Measurements from ENCODE around the gene PAPOLB. TPM values are rescaled to one million over a fixed set of nuclear protein-coding genes. Genes with fewer than 3 reads are reported as not detected.
A peak's percentile ranks its signal among the peaks of the same experiment; 100 is the strongest.

The PAPOLB gene
- total RNA-seq, 1 experiment from 2014 or later, result 0.31 TPM

DNA sequence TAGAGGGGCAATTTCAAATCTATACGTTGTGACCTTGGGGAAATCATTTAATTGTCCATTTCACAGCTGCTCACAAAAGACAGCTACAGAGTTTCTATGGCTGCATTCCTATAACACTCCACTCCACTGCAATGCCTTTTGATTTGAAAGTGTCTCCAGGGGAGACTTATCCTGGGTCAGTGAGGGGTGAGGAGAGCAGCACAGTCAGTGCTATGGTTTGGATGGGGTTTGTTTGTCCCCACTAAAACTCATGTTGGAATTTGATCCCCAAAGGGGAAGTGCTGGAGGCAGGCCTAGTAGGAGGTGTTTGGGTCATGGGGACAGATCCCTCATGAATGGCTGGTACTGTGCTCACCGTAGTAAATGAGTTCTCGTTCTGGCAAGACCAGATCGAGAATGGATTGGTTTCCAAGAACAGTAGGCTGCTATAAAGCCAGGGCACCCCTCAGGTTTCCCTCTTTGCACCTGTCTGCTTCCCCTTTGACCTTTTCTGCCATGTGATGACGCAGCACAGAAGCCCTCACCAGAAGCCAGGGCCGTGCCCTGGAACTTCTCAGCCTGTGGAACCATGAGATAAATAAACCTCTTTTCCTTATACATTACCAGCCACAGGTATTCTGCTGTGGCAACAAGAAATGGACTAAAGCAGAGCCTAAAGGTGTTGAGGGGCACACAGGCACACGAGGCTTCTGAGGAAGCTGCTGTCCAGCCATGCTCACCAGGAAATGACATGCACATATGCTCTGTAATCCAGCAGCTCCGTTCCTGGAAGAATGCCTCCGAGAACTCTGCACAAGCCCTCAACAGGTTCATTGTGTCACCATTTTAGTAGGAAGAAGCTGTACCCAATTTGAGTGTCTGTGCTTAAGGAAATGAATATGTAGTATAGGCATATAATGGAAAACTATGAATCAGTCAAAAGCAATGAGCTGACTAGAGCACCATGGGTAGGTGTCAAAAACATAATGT lies 5.0 kb upstream of the PAPOLB start:
- POLR2A ChIA-PET, result no interaction called here
- TF ChIP-seq RELA (CRISPR knock-in tag; IDR thresholded peaks at IDR 0.05; ENCODE audit: borderline replicate concordance), result no peak
- TF ChIP-seq ELF4 (CRISPR knock-in tag; IDR thresholded peaks at IDR 0.05; ENCODE audit: low read depth), result no peak
- no peak for TF ChIP-seq ATF1 (CRISPR knock-in tag; IDR thresholded peaks at IDR 0.05)
- TF ChIP-seq RORB (CRISPR knock-in tag; IDR thresholded peaks at IDR 0.05), result no peak
- TF ChIP-seq, protein P1, sequence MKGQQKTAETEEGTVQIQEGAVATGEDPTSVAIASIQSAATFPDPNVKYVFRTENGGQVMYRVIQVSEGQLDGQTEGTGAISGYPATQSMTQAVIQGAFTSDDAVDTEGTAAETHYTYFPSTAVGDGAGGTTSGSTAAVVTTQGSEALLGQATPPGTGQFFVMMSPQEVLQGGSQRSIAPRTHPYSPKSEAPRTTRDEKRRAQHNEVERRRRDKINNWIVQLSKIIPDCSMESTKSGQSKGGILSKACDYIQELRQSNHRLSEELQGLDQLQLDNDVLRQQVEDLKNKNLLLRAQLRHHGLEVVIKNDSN (CRISPR knock-in tag; IDR thresholded peaks at IDR 0.05), result no peak
- TF ChIP-seq IRF2 (CRISPR knock-in tag; IDR thresholded peaks at IDR 0.05; ENCODE audit: borderline replicate concordance, low read depth), result no peak
- TF ChIP-seq, protein P2, sequence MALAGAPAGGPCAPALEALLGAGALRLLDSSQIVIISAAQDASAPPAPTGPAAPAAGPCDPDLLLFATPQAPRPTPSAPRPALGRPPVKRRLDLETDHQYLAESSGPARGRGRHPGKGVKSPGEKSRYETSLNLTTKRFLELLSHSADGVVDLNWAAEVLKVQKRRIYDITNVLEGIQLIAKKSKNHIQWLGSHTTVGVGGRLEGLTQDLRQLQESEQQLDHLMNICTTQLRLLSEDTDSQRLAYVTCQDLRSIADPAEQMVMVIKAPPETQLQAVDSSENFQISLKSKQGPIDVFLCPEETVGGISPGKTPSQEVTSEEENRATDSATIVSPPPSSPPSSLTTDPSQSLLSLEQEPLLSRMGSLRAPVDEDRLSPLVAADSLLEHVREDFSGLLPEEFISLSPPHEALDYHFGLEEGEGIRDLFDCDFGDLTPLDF (CRISPR knock-in tag; IDR thresholded peaks at IDR 0.05), result no peak
- no peak for TF ChIP-seq ZBTB21 (CRISPR knock-in tag; IDR thresholded peaks at IDR 0.05; ENCODE audit: borderline replicate concordance)
- no peak for TF ChIP-seq CBFB (CRISPR knock-in tag; IDR thresholded peaks at IDR 0.05; ENCODE audit: low read depth)
- TF ChIP-seq, protein P3, sequence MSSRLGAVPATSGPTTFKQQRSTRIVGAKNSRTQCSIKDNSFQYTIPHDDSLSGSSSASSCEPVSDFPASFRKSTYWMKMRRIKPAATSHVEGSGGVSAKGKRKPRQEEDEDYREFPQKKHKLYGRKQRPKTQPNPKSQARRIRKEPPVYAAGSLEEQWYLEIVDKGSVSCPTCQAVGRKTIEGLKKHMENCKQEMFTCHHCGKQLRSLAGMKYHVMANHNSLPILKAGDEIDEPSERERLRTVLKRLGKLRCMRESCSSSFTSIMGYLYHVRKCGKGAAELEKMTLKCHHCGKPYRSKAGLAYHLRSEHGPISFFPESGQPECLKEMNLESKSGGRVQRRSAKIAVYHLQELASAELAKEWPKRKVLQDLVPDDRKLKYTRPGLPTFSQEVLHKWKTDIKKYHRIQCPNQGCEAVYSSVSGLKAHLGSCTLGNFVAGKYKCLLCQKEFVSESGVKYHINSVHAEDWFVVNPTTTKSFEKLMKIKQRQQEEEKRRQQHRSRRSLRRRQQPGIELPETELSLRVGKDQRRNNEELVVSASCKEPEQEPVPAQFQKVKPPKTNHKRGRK (CRISPR knock-in tag; IDR thresholded peaks at IDR 0.05; ENCODE audit: borderline replicate concordance), result no peak
- peaks cover 16% of the 10 kb centered on the region for H3K27me3 Mint-ChIP-seq (ENCODE audit: low read depth)
- peaks cover 3% of the 10 kb centered on the region; the same call in 1 of the 2 replicates for H3K4me1 Mint-ChIP-seq
- no peak for ATAC-seq
- DNase-seq (ENCODE audit: low spot score), result no peak
- H3K4me3 Mint-ChIP-seq, result no peak overlapping the region
- H3K36me3 Mint-ChIP-seq, result no peaks in the 10 kb centered on the region
- CTCF ChIA-PET, result interaction anchor here (0.6 to 2.1 kb wide), 5 partner anchors 17 to 222 kb away, joined by 3 to 5 read pairs (median 5); partner anchors contain the start of gene RADIL
- no peak overlapping the region for H3K27ac Mint-ChIP-seq
- H3K9me3 Mint-ChIP-seq, result peaks cover 23% of the 10 kb centered on the region

DNA sequence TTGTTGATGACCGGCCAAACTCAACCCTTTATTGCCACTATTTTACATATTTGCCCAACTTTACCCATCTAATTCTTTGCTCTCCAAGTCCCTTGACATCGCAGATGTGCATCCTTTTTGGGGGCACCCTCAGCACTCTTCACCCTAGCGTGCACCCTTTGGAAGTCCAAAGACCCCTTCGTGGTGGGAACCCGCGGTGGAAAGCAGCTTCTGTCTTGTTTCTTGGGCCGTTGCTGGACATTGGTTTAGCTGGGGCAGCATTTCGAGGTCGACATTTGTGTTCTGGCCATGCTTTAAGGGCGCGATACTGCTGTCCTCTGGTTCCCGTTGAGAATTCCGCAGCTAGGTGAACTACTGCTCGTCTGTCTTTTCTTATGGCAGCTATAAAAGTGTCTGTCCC lies 326 bp upstream of the PAPOLB start:
- H3K9me3 Mint-ChIP-seq, result peaks cover 23% of the 10 kb centered on the region
- H3K4me3 Mint-ChIP-seq, result peak overlapping the region; percentile 54
- no peak overlapping the region for H3K27ac Mint-ChIP-seq
- H3K27me3 Mint-ChIP-seq (ENCODE audit: low read depth), result peaks cover 33% of the 10 kb centered on the region
- ATAC-seq (no peak), DNase-seq (ENCODE audit: low spot score) (no peak)
- CTCF ChIA-PET, result interaction anchor here (1.4 kb wide), 1 partner anchor 21 kb away, joined by 4 read pairs; the partner anchor contains the start of gene RADIL
- TF ChIP-seq HMGA2 (CRISPR knock-in tag; IDR thresholded peaks at IDR 0.05) (no peak), ZNF396 (CRISPR knock-in tag; IDR thresholded peaks at IDR 0.05; ENCODE audit: borderline replicate concordance) (no peak), ZNF138 (CRISPR knock-in tag; conservative IDR thresholded peaks at IDR 0.05) (no peak), GTF2I (CRISPR knock-in tag; conservative IDR thresholded peaks at IDR 0.05) (no peak), ZNF232 (CRISPR knock-in tag; IDR thresholded peaks at IDR 0.05) (no peak), MYBL2 (CRISPR knock-in tag; IDR thresholded peaks at IDR 0.05) (no peak), NR3C1 (CRISPR knock-in tag; conservative IDR thresholded peaks at IDR 0.05; ENCODE audit: low read depth) (no peak), ZNF416 (CRISPR knock-in tag; IDR thresholded peaks at IDR 0.05) (no peak)
- TF ChIP-seq, protein P4, sequence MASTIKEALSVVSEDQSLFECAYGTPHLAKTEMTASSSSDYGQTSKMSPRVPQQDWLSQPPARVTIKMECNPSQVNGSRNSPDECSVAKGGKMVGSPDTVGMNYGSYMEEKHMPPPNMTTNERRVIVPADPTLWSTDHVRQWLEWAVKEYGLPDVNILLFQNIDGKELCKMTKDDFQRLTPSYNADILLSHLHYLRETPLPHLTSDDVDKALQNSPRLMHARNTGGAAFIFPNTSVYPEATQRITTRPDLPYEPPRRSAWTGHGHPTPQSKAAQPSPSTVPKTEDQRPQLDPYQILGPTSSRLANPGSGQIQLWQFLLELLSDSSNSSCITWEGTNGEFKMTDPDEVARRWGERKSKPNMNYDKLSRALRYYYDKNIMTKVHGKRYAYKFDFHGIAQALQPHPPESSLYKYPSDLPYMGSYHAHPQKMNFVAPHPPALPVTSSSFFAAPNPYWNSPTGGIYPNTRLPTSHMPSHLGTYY (CRISPR knock-in tag; IDR thresholded peaks at IDR 0.05), result no peak
- TF ChIP-seq, protein P5, sequence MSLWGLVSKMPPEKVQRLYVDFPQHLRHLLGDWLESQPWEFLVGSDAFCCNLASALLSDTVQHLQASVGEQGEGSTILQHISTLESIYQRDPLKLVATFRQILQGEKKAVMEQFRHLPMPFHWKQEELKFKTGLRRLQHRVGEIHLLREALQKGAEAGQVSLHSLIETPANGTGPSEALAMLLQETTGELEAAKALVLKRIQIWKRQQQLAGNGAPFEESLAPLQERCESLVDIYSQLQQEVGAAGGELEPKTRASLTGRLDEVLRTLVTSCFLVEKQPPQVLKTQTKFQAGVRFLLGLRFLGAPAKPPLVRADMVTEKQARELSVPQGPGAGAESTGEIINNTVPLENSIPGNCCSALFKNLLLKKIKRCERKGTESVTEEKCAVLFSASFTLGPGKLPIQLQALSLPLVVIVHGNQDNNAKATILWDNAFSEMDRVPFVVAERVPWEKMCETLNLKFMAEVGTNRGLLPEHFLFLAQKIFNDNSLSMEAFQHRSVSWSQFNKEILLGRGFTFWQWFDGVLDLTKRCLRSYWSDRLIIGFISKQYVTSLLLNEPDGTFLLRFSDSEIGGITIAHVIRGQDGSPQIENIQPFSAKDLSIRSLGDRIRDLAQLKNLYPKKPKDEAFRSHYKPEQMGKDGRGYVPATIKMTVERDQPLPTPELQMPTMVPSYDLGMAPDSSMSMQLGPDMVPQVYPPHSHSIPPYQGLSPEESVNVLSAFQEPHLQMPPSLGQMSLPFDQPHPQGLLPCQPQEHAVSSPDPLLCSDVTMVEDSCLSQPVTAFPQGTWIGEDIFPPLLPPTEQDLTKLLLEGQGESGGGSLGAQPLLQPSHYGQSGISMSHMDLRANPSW (CRISPR knock-in tag; conservative IDR thresholded peaks at IDR 0.05; ENCODE audit: low read depth), result no peak
- 0 out of 2 replicates have a peak, but pooled peaks cover 3% of the 10 kb centered on the region for H3K36me3 Mint-ChIP-seq
- POLR2A ChIA-PET, result no interaction called here
- no peaks in the 10 kb centered on the region for H3K4me1 Mint-ChIP-seq
